ENCODE data around the gene KRTAP4-12. TPM values are rescaled to one million over a fixed set of nuclear protein-coding genes. Genes with fewer than 3 reads are reported as not detected.
A peak's percentile ranks its signal among the peaks of the same experiment; 100 is the strongest.
"Not testable (repeated sequence)": the region's sequence is repeated elsewhere in the genome, so short reads cannot be mapped to it uniquely, and the experiment has no call there.

Gene KRTAP4-12
- total RNA-seq, 1 experiment from 2014 or later = not detected

DNA sequence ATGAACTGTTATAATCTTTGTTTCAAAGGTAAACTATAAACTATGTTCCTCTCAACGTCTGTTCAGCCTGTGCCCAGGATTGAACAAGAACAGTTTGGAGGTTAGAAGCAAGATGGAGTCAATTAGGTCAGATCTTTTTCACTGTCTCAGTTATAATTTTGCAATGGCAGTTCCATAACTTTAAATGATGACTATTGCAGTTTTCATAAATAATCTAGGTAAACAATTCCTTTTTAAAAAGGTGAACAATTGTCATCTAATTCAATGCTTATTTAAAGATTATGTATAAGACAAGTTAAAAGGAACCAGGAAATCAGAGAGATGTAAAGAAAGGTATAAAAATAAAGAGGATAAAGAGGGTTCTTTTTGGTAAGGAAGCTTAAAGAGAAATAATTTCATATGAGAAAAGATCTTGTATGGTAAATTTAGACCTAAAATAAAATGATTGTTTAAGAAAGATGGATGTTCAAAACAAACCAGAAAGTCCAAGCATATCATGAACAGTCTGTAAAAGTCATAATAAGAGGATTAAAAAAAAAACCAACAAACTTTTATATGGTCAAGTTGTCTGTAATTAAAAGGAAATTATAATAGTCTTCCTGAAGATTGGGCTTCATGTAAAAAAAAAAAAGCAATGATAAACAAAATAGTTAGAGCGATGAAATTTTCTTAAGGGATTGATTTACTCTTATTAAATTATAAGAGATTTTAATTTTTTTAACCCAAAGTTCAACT, 12.7 kb downstream of the KRTAP4-12 start:
- CTCF ChIA-PET = no interaction called here
- H2AFZ ChIP-seq (ENCODE audit: low read depth, low read length, poor library complexity, severe bottlenecking) = peak overlapping the region; percentile 51

DNA sequence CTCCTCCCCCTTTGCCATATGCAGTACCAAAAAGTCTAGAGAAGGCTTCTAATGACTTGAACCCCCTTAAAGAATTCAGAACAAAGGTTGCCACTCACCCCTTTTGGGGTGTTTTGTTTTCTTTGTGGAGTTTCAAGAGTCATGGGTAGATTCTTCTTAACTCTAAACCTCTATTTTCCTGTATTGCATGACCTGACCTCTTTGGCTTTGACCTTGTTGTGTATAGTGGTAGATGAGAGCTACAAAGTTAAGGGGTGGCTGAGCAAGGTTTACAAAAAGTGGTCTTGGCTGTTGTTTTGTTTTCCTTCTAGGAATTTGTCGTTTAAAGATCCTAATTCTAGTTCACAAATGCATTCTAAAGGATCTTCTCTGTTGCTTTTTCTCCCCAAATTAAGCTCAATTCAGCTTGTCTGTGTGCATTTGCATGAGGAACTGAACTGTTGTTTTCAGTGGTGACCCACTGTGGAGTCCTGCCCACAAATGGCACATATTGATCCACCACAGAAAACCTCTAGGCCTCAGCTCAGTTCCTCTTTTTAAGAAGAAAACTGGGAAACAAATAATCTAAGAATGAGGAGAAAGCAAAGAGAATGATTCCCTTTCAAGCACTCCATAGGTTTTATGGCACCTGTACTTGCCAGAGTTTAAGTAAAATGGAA, 15.1 kb downstream of the KRTAP4-12 start:
- H3K79me2 ChIP-seq (ENCODE audit: insufficient read depth, low read length); DNase-seq (ENCODE audit: low read depth, low spot score); ATAC-seq; H4K20me1 ChIP-seq (ENCODE audit: insufficient read depth); POLR2A ChIA-PET; H3K27ac ChIP-seq (ENCODE audit: low read depth, low read length); H3K4me2 ChIP-seq (ENCODE audit: low read length); H3K9me2 ChIP-seq (ENCODE audit: insufficient read depth); intact Hi-C loops (cut with micrococcal nuclease); H3K4me3 ChIP-seq (replicated peaks in 1 of 2; ENCODE audit: low read depth in 1 of 2, low read length in 2 of 2); BruUV-seq (replicated peaks); H3K9ac ChIP-seq (ENCODE audit: low read length); H3K27me3 ChIP-seq (ENCODE audit: insufficient read depth, low read length); CTCF ChIA-PET; RAD21 ChIA-PET (ENCODE audit: low non-redundant PET in 1 of 2, low total read pairs in 2 of 2, uncharacterized antibody in 2 of 2, unreplicated experiment in 2 of 2): not testable (repeated sequence)
- peaks cover 0 to 23% of the 10 kb centered on the region in 2 experiments; a peak in 2 of 4 replicates for H3K36me3 ChIP-seq (ENCODE audit: control insufficient read depth in 1 of 2, insufficient read depth in 2 of 2, low read length in 2 of 2)
- H3K4me1 ChIP-seq (ENCODE audit: control insufficient read depth in 1 of 2, insufficient read depth in 2 of 2, low read length in 2 of 2) = peaks cover 10 to 27% of the 10 kb centered on the region in 2 experiments
- peaks cover 4 to 21% of the 10 kb centered on the region in 2 experiments; a peak in 3 of 4 replicates for H3K9me3 ChIP-seq (ENCODE audit: control insufficient read depth in 1 of 2, insufficient read depth in 1 of 2, low read depth in 1 of 2, low read length in 2 of 2)
- peak overlapping the region; percentile 22 for H2AFZ ChIP-seq (ENCODE audit: low read depth, low read length, poor library complexity, severe bottlenecking)

More for the DNA sequence above, 12.7 kb downstream of the KRTAP4-12 start:
- Histone ChIP-seq H3K4me3 (replicated peaks in 1 of 2; ENCODE audit: low read depth in 1 of 2, low read length in 2 of 2) (no peak overlapping the region), H3K4me1 (ENCODE audit: control insufficient read depth in 1 of 2, insufficient read depth in 2 of 2, low read length in 2 of 2) (peaks cover 0 to 6% of the 10 kb centered on the region in 2 experiments; a peak in 1 of 4 replicates), H3K36me3 (ENCODE audit: control insufficient read depth in 1 of 2, insufficient read depth in 2 of 2, low read length in 2 of 2) (peaks cover 0 to 23% of the 10 kb centered on the region in 2 experiments; a peak in 2 of 4 replicates), H3K27me3 (ENCODE audit: insufficient read depth, low read length) (no peaks in the 10 kb centered on the region), H4K20me1 (ENCODE audit: insufficient read depth) (no peaks in the 10 kb centered on the region), H3K27ac (ENCODE audit: low read depth, low read length) (no peak overlapping the region), H3K79me2 (ENCODE audit: insufficient read depth, low read length) (no peaks in the 10 kb centered on the region), H3K4me2 (ENCODE audit: low read length) (no peak overlapping the region), H3K9me2 (ENCODE audit: insufficient read depth) (no peaks in the 10 kb centered on the region), H3K9me3 (ENCODE audit: control insufficient read depth in 1 of 2, insufficient read depth in 1 of 2, low read depth in 1 of 2, low read length in 2 of 2) (peaks cover 4 to 21% of the 10 kb centered on the region in 2 experiments; a peak in 3 of 4 replicates), H3K9ac (ENCODE audit: low read length) (no peak overlapping the region)
- no peak for DNase-seq (ENCODE audit: low read depth, low spot score)
- RAD21 ChIA-PET (ENCODE audit: low non-redundant PET in 1 of 2, low total read pairs in 2 of 2, uncharacterized antibody in 2 of 2, unreplicated experiment in 2 of 2) = no interaction called here
- intact Hi-C loops (cut with micrococcal nuclease) = no loop called here
- ATAC-seq = no peak
- BruUV-seq (replicated peaks) = no TSS peak
- POLR2A ChIA-PET = no interaction called here
- TF ChIP-seq TCF7L2 (IDR thresholded peaks at IDR 0.05; ENCODE audit: borderline replicate concordance, extremely low read depth, insufficient read depth, insufficient read length) = no peak
- TF ChIP-seq SIN3A (IDR thresholded peaks at IDR 0.05; ENCODE audit: low read depth) = no peak
- TF ChIP-seq CBX3 (IDR thresholded peaks at IDR 0.05; ENCODE audit: low read depth) = peak; percentile 59; the same call in 1 of the 2 replicates
